DOHH2 (cell line): ENCODE measurements around the gene MANSC4.
"Not testable (repeated sequence)": the region's sequence is repeated elsewhere in the genome, so short reads cannot be mapped to it uniquely, and the experiment has no call there.

ENCODE experiments used
- EZH2phosphoT487 ChIP-seq: fragments of 200-600 bp; sonication (generic); IDR thresholded peaks from 2 replicates; pipeline ENCODE4 v1.6.1; 2017; ENCODE audit warnings: borderline replicate concordance, mild to moderate bottlenecking, antibody characterized with exemption, low read length, moderate library complexity, mixed read lengths
- TF ChIP-seq, protein P1 (sequence below): fragments of 200-600 bp; sonication (generic); IDR thresholded peaks from one replicate; pipeline ENCODE4 v1.5.1; 2014; ENCODE audit warnings: antibody characterized with exemption, mild to moderate bottlenecking, low read depth, low read length; ENCODE audit not compliant: poor library complexity, severe bottlenecking

DNA sequence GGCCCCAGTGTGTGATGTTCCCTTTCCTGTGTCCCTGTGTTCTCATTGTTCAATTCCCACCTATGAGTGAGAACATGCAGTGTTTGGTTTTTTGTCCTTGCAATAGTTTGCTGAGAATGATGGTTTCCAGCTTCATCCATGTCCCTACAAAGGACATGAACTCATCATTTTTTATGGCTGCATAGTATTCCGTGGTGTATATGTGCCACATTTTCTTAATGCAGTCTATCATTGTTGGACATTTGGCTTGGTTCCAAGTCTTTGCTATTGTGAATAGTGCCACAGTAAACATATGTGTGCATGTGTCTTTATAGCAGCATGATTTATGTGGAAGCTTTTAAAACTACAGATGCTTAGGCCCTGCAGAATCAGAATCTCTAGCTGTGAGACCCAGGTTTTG lies 34.3 kb downstream of the MANSC4 start:
- TF ChIP-seq, protein P1, sequence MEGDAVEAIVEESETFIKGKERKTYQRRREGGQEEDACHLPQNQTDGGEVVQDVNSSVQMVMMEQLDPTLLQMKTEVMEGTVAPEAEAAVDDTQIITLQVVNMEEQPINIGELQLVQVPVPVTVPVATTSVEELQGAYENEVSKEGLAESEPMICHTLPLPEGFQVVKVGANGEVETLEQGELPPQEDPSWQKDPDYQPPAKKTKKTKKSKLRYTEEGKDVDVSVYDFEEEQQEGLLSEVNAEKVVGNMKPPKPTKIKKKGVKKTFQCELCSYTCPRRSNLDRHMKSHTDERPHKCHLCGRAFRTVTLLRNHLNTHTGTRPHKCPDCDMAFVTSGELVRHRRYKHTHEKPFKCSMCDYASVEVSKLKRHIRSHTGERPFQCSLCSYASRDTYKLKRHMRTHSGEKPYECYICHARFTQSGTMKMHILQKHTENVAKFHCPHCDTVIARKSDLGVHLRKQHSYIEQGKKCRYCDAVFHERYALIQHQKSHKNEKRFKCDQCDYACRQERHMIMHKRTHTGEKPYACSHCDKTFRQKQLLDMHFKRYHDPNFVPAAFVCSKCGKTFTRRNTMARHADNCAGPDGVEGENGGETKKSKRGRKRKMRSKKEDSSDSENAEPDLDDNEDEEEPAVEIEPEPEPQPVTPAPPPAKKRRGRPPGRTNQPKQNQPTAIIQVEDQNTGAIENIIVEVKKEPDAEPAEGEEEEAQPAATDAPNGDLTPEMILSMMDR: not testable (repeated sequence)
- not testable (repeated sequence) for TF ChIP-seq EZH2phosphoT487
